Measurements from ENCODE around the gene RNF224.
A peak's percentile ranks its signal among the peaks of the same experiment; 100 is the strongest.

The RNF224 gene

DNA sequence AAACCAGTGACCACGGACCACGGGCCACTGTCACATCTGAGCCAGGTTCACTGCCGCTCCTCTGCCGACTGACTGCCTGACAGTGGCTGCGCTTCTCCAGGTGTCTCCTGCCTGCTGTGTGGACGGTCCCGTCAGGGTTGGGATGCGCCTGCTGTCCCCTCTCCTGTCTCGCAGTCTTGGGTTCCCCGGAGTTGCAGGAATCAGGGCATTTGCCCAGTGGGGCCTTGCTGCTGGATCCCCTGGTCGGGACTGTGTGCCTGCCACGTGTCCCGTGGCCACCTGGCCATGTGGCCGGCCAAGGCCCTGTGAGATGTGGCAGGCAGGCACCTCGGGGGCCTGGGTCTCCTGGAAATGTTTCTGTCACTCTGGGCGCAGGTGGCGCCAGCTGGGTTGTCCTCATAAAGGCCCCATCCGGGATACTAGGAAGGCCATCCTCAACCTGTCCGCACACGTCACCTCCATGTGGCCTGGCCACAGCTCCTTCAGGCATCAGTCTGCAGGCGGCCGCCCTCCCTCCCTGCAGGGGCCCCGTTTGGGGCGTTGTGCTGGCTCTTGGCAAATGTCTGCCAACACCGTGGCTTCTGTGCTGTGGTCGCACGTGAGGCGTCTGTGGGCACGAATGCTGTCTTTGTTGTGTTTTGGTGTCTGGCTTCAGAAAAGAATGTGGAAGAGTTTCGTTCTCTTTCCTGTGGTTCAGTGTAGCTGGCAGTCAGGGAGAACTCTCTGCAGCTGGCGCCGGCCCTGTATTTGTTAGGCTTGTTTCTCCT is 43.8 kb downstream of the RNF224 start:
- no peak for DNase-seq

DNA sequence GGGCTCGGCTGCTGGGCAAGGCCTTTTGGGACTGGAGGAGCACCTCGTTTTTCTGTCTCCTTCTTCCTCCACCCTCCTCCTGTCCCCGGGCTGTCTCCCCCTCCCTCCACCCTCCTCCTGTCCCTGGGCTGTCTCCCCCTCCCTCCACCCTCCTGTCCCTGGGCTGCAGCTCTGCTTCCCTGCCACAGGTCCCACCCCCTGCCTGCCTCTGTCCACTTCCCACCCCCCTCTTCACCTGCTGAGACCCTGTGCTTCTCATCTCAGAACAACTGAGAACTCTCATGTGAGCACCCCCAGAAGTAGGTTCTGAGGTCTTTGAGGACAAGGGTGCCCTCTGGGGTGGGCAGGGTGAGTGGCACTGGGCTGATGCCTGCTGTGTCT is 44.4 kb downstream of the RNF224 start:
- no peak for DNase-seq

DNA sequence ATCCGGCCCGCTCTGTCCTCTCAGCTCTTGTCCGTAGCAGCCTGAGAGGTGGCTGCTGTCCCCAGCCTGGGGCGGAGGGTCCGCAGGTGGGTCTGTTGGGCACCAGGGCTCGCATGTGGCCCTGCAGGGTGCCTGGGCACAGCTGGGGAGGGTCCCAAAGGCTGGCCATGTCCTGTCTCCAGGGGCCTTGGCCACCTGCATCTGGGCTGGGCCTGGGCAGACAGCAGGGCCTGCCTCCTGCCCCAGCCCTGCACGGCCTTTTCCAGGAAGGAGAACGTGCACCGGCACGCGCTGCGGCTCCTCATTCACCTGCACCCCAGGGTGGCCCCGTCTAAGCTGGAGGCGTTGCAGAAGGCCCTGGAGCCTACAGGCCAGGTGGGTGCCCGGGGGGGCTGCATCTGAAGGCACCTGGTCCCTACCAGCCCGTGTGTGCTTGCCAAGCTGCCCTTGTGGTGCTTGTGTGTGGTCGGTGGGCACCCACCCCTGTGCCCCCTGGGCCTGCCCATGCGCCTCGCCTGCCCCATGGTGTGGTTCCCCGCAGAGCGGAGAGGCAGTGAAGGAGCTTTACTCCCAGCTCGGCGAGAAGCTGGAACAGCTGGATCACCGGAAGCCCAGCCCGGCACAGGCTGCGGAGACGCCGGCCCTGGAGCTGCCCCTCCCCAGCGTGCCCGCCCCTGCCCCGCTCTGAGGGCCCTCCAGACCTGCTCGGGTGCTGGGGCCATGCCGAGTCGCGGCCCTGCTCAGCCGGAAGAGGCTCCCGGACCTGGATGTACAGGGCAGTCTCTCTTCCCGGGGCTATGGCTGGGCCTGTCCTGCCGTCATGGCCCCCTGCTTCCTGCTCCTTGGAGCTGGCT is 45.2 kb downstream of the RNF224 start:
- DNase-seq: no peak

DNA sequence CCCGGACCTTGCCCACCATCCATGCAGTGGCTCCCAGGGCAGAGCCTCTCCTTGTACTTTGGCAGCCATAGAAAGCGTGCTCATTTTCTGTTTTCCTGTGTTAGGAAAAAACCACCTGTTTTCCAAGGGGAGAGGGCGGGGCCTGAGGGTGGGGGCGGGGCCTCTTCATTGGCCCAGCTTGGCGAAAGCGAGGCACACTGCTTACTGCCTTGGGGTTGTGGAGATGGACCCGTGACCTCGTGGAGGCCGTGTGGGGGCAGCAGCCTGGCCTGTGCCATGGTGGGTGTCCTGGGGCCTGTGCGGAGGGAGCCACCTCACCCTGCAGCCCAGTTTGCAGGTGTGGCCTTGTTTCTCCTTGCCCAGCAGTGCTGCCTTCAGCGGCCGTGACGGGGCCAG is 45.8 kb downstream of the RNF224 start:
- DNase-seq: no peak

DNA sequence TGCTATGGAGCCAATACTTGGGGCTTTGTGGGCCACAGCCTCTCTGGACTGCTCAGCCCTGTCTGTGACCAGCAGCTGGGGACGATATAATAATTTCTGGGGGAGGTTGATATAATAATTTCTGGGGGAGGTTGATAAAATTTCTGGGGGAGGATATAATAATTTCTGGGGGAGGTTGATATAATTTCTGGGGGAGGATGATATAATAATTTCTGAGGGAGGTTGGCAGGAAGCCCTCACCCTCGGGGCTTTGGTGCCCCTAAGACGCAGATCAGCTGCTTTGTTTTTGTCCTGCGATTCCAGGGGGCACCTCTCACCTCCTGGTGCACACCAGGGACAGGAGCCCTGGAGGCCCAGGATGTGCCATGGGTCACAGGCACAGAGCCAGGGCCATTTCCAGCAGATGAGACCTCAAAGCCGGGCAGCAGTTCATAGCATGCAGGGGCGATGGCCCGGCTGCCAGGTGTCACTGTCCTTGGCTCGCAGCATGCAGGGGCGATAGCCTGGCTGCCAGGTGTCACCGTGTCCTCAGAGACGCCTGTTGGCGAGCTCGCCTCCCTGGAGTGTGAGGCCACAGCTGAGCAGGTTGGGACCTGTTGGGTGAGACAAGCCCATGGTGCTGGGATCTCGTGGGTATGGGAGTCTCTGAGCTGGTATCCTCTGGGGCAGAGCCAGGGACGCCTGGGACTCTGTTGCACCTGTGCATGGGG is 46.5 kb downstream of the RNF224 start:
- DNase-seq: no peak

DNA sequence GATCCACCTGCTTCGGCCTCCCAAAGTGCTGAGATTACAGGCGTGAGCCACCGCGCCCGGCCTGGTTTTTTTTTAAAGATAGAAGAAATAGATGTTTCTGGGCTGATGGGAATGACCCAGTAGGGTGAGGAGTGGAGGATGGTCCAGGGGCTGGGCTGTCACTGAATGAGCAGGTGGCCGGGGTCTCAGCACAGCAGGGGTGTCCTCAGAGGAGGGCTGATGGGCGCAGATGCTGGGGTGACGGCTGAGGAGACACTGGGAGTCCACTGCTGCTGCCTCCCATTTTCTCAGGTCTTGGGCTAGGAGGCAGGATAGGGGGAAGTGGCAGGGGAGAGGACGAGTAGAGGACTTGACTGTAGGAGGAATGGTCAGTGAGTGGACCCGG is 47.9 kb downstream of the RNF224 start:
- no peak for DNase-seq

DNA sequence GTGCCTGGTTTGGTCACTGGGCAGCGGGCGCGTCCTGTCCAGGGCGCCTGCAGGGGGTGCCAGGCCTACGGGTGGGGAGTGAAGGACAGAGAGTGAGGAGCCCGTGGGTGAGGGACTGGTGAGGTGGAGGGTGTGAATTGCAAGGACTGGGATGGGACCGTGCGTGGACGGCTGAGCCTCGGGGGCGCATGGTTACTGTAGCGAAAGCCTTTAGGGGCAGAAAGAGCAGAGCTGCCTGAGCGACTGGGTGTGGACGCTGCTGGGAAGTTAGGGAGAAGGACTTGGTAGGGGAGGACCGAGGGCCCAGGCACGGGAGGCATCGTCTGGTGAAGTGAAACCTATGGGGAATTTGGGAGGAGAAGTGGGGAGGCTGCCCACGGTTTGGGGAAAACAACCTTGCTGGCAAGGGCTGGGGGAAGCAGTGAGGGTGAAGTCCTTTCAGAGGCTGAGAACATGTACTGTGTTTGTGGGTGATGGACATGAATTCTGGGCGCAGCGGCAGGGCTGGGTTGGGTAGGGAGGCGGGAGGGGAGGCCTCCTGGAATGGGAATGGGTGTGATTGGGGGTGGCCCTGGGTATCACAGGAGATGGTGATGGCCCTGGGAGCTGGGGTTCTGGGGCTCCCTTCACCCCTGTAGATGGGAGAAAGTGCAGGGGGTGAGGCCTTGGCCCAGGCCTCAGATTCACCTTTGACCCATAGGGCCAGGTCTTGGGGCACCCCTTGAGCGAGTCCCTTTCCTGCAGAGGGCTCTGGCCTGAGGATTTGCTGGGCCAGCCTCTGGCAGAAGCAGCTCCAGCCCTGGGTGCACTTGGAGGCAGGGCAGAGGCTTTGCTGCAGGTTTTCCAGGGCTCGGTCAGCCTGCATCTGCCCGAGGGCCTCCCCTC is 48.5 kb downstream of the RNF224 start:
- no peak for DNase-seq

DNA sequence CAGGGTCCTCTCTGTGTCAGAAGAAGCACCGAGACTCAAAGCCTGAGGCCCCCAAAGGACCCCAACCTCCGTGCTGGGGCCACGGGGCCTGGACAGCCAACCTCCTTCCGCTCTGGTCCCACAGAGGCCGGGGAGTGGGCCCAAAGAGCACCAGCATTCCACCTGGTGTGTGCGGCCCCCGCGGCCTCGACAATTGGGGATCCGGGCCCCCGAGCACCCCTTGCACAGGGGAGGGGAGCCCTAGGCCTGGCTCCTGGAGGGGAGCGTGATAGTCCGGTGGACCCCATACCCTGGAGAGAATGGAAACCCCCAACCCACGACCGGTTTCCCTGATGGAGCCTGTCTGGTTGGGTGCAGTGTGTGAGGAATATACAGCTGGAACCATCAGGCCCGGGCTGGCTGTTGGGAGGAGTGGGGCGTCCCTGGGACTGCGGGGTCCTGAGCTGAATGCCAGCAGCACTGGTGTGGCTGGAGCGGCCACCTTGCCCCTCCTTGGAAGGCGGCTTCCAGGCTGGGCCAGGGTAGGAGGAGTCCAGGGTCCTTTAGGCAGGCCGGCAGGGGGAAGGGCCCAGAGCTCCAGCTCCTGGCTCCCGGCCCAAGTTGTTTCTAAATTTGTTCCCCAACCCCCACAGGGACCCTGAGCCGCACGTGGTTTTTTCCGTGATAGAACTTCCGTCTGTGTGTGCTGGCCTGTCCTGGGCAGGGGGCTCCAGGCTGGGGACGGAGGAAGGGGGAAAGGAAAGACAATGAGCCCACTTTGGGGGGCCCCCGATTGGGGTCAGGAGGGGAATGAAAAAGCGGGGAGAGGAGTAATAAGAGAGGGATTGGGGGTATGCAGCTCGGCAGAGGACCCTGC is 49.4 kb downstream of the RNF224 start:
- peak in 3 of 51 donors; percentile 12 to 25 (median 12) for DNase-seq

DNA sequence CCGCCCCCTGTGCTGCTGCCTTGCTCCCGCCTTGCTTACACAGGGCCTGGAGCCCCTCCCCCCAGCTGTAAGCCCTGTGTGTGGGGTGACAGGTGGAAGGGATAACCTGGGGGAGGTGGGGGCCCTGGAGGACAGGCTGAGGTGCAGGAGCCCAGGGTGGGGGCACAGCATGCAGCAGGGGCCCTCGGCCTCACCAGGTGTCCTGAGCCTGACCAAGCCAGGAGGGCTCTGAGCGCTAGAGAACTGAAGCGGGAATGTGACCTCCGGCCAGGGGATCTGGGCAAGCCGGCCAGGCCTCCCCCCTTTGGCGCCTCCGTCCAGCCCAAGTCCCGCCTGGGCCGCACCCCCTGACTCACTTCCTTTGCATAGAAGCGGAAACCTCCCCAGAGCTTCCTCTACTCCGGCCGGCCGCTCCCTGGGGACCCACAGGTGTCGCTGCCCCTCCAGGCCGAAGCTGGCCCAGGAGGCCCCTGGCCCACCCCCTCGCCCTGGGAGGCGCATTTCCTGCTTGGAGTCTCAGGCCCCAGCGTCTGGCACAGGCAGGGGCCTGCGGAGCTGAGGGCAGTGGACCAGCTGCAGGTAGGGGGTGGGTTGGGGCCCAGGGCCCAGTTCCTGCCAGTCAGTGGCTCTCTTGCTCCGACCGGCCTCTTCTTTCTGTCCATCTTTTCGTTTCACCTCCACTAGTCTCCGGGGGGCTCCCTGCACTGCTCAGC is 50.2 kb downstream of the RNF224 start, which contains the start of gene TOR4A:
Gene TOR4A (plus strand): TSS at position 398 of the 713 bp plus-strand sequence. CDS start 964 bp downstream, outside the sequence.
- peak in 8 of 51 donors; percentile 16 to 47 (median 36) for DNase-seq

DNA sequence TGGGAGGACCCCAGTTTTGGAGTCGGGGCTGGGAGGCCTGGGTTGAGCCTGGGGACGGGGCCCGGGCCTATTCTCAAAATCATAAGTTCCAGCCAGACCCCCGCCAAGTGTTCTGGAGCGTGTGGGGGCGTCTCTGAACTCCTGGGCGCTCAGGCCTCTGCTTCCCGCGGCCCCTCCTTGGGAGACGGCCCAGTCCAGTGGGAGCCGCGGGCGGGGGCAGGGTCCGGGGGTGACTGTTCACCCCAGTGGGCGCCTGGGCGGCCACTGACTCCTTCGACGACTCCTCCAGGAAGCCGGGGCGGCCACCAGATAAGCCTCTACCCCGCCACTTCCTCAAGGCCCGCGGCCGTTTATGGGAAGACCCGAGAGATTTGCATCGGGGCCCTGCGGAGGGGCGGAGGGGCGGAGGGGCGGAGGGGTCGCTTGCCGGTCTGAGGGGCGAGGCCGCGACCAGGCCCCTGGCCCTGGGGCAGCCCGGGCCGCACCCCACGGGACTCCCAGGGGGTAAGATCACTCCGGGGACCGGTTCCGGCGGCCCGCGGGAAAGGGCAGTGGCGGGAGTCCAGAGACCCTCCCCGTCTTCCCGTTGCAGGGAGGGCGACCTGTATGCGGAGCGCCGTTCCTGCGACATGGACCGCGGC is 50.9 kb downstream of the RNF224 start:
- DNase-seq: no peak
